ENCODE results near the gene FRMPD2. TPM values are rescaled to one million over a fixed set of nuclear protein-coding genes. Genes with fewer than 3 reads are reported as not detected.

The FRMPD2 gene
- total and polyA plus RNA-seq, 12 donors = under 0.01 to 0.55 TPM; not detected in 10

DNA sequence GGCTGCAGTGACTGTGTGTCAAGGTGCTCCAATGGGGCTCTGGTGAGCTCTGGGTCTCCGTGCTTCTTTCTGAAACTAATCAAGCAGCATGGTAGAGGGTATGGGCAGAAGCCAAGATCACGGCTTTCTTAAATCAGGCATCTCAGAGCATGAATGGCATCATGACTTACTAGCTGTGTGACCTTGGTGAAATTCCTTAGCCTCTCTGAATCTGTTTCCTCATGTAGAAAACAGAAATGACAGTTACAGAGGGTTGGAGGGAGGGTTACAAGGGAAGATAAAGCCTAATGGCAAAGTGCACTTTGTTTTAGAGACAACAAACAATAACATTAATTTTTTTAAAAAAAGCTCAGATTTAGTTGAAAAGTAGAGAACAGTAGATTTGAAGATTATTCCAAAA lies 34.9 kb downstream of the FRMPD2 start:
- peak in 1 of 7 donors; percentile 13 for DNase-seq
- Histone ChIP-seq H3K27me3 (no peaks in the 10 kb centered on the region), H3K4me1 (replicated peaks in 1 of 2) (no peaks in the 10 kb centered on the region), H3K36me3 (replicated peaks in 1 of 2) (no peaks in the 10 kb centered on the region), H3K27ac (no peak overlapping the region), H3K4me3 (no peak overlapping the region), H3K9me3 (replicated peaks in 1 of 3) (no peaks in the 10 kb centered on the region)
- WGBS, 4 donors = 72 to 88% (median 78%) methylated on average over 2 of the region's 2 CpGs
- intact Hi-C loops (cut with DNase I) = no loop called here
- TF ChIP-seq POLR2A (IDR thresholded peaks at IDR 0.05) = no peak
- TF ChIP-seq, protein P1, sequence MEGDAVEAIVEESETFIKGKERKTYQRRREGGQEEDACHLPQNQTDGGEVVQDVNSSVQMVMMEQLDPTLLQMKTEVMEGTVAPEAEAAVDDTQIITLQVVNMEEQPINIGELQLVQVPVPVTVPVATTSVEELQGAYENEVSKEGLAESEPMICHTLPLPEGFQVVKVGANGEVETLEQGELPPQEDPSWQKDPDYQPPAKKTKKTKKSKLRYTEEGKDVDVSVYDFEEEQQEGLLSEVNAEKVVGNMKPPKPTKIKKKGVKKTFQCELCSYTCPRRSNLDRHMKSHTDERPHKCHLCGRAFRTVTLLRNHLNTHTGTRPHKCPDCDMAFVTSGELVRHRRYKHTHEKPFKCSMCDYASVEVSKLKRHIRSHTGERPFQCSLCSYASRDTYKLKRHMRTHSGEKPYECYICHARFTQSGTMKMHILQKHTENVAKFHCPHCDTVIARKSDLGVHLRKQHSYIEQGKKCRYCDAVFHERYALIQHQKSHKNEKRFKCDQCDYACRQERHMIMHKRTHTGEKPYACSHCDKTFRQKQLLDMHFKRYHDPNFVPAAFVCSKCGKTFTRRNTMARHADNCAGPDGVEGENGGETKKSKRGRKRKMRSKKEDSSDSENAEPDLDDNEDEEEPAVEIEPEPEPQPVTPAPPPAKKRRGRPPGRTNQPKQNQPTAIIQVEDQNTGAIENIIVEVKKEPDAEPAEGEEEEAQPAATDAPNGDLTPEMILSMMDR (IDR thresholded peaks at IDR 0.05) = no peak

GRCh38 chr10:48238826-48239520 lies 35.5 kb downstream of the FRMPD2 start:
- H3K27me3 ChIP-seq = no peaks in the 10 kb centered on the region
- H3K36me3 ChIP-seq (replicated peaks in 1 of 2) = no peaks in the 10 kb centered on the region
- no peak for DNase-seq
- H3K4me1 ChIP-seq (replicated peaks in 1 of 2) = no peaks in the 10 kb centered on the region
- intact Hi-C loops (cut with DNase I) = no loop called here
- 76 to 85% (median 84%) methylated on average over 8 to 9 of the region's 9 CpGs for WGBS, 4 donors
- H3K9me3 ChIP-seq (replicated peaks in 1 of 3) = no peaks in the 10 kb centered on the region
- no peak overlapping the region for H3K27ac ChIP-seq
- TF ChIP-seq, protein P1 (IDR thresholded peaks at IDR 0.05) = no peak
- no peak for TF ChIP-seq POLR2A (IDR thresholded peaks at IDR 0.05)
- H3K4me3 ChIP-seq = no peak overlapping the region

GRCh38 chr10:48237259-48238250 lies 36.9 kb downstream of the FRMPD2 start:
- no peaks in the 10 kb centered on the region for H3K4me1 ChIP-seq (replicated peaks in 1 of 2)
- H3K9me3 ChIP-seq (replicated peaks in 1 of 3) = no peaks in the 10 kb centered on the region
- H3K27ac ChIP-seq = no peak overlapping the region
- peak in 1 of 7 donors; percentile 21 for DNase-seq
- H3K4me3 ChIP-seq = no peak overlapping the region
- H3K27me3 ChIP-seq = no peaks in the 10 kb centered on the region
- H3K36me3 ChIP-seq (replicated peaks in 1 of 2) = no peaks in the 10 kb centered on the region
- no peak for TF ChIP-seq POLR2A (IDR thresholded peaks at IDR 0.05)
- TF ChIP-seq, protein P1 (IDR thresholded peaks at IDR 0.05) = no peak
- 92 to 95% (median 92%) methylated on average over 16 of the region's 16 CpGs for WGBS, 4 donors
- intact Hi-C loops (cut with DNase I) = no loop called here

- Histone ChIP-seq H3K4me1 (replicated peaks in 1 of 2) (no peaks in the 10 kb centered on the region), H3K27ac (no peak overlapping the region), H3K27me3 (no peaks in the 10 kb centered on the region), H3K9me3 (replicated peaks in 1 of 3) (no peaks in the 10 kb centered on the region), H3K4me3 (no peak overlapping the region), H3K36me3 (replicated peaks in 1 of 2) (no peaks in the 10 kb centered on the region)
- 57 to 91% (median 84%) methylated on average over 2 to 6 of the region's 6 CpGs for WGBS, 4 donors
- peak in 1 of 7 donors; percentile 13 for DNase-seq
- intact Hi-C loops (cut with DNase I) = no loop called here
- TF ChIP-seq, protein P1 (IDR thresholded peaks at IDR 0.05) = no peak
- TF ChIP-seq POLR2A (IDR thresholded peaks at IDR 0.05) = no peak
Measured at GRCh38 chr10:48236199-48236621, 38.3 kb downstream of the FRMPD2 start.

Data from adrenal gland (tissue), 12 donors.